ENCODE results near the gene TCP10L.
"Not testable (repeated sequence)": the region's sequence is repeated elsewhere in the genome, so short reads cannot be mapped to it uniquely, and the experiment has no call there.

The TCP10L gene, protein sequence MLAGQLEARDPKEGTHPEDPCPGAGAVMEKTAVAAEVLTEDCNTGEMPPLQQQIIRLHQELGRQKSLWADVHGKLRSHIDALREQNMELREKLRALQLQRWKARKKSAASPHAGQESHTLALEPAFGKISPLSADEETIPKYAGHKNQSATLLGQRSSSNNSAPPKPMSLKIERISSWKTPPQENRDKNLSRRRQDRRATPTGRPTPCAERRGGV

DNA sequence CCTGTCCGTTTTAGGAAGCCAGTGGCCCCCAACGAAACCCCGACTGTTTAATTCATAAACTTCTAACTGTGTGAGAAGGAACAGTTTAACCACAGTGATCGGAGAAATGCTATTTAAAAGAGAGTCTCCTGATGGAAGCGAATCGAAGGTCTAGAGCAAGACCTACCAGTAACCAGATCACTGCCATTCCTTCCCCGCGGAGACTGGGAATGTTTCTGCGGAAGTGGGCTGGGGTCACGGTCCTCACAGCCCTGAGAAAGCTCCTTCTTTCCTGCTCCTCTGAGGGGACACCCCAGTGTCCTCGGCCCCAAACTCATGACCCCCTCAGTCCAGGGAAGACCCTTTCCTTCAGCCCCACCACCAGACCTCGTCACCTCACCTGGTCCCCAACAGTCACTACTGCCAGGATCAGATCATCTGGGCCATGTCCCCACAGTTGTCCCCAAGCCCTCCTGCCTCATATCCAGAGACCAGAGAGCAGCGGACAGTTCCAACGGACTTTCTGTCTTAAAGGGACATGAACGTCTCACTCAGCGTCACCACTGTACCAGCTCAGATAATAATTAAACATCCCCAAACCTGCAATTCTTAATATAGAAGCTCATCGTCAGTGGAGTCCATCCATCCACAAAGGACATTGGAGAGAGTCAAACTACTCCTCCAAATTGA, at the start of gene TCP10L:
Gene TCP10L, minus strand, starts transcription at position 482 of the 669 bp plus-strand sequence. CDS start 1,219 bp downstream, outside the sequence.
- TF ChIP-seq POLR2A (IDR thresholded peaks at IDR 0.05; ENCODE audit: low read length) (no peak), GATA1 (IDR thresholded peaks at IDR 0.05; ENCODE audit: low read depth, low read length) (no peak)
- no peak for DNase-seq

DNA sequence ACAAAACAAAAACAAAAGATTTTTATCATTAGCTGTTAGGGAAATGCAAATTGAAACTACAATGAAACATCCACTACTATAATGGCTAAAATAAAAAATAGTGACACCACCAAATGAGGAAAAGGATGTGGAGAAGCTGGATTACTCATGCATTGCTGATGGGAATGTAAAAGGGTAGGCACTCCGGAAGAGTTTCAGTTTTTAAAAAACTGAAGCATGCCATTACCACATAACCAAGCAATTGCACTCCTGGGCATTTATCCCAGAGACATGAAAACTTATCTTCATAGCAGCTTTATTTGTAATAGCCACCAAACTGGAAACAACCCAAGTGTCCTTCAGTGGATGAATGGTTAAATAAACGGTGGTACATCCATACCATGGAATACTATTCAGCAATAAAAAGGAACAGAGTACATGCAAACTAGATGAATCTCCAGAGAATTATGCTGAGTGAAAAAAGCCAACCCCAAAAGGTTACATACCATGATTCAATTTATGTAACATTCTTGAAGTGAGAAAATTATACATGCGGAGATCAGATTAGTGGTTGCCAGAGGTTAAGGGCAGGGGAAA, 41.4 kb upstream of the TCP10L start:
- TF ChIP-seq GATA1 (IDR thresholded peaks at IDR 0.05; ENCODE audit: low read depth, low read length), result no peak
- no peak for DNase-seq

DNA sequence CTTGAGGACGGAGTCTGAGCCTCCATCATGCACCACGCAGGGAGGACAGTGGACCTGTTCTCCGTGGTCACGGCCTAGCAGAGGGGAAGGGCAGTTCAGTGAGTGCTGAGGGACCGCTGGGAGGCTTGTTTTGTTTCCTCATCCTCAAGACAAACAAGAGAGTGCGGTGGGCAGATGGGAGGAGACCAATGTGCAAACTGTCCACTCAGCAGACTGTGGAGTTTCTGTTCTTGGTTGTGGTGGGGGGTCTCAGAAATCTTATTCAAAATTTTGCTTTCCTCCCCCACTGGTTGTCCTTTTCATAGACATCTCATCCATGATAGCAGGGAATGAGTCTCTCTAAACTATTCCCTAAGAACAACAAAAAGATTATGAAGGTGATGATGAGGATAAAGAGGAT, 32.9 kb upstream of the TCP10L start:
- DNase-seq, result not testable (repeated sequence)

DNA sequence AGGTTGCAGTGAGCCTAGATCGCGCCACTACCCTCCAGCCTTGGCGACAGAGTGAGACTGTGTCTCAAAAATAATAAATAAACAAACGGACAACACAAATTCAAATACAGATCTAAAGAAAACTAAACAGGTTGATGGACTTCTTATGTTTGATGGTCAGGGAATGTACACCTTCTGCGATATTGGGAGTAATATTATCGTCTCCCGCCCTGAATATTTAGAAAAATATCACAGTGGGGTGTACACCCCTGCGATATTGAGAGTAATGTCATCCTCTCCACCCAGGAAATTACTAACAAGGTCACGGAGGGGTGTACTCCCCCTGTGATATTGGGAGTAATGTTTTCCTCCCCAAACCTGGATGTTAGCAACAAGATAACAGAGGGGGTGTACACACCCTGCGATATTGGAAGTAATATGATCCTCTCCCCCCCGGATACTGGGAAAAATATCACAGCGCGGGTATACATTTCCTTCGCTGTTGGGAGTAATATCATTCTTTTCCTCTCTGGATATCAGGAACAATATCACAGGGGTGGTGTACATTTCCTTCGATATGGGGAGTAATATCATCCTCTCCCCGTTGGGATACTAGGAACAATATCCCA, 28.2 kb upstream of the TCP10L start:
- no peak for TF ChIP-seq GATA1 (IDR thresholded peaks at IDR 0.05; ENCODE audit: low read depth, low read length)
- TF ChIP-seq POLR2A (IDR thresholded peaks at IDR 0.05; ENCODE audit: low read length), result no peak
- no peak for DNase-seq

DNA sequence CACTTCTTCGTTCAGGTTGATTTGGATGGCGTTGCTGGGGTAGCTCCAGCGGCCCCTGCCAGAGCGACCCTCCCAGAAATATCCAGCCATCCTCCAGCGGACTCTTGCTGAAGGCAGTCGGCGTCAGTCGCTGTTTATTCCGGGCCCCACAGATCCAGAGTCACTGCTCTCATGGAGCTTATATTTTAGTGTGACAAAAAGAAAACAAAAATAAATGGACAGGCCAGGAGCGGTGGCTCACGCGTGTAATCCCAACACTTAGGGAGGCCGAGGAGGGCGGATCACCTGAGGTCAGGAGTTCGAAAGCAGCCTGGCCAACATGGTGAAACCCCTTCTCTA, 27.6 kb upstream of the TCP10L start:
- TF ChIP-seq GATA1 (IDR thresholded peaks at IDR 0.05; ENCODE audit: low read depth, low read length), result no peak
- peak; percentile 37 for TF ChIP-seq POLR2A (IDR thresholded peaks at IDR 0.05; ENCODE audit: low read length)
- no peak for DNase-seq

DNA sequence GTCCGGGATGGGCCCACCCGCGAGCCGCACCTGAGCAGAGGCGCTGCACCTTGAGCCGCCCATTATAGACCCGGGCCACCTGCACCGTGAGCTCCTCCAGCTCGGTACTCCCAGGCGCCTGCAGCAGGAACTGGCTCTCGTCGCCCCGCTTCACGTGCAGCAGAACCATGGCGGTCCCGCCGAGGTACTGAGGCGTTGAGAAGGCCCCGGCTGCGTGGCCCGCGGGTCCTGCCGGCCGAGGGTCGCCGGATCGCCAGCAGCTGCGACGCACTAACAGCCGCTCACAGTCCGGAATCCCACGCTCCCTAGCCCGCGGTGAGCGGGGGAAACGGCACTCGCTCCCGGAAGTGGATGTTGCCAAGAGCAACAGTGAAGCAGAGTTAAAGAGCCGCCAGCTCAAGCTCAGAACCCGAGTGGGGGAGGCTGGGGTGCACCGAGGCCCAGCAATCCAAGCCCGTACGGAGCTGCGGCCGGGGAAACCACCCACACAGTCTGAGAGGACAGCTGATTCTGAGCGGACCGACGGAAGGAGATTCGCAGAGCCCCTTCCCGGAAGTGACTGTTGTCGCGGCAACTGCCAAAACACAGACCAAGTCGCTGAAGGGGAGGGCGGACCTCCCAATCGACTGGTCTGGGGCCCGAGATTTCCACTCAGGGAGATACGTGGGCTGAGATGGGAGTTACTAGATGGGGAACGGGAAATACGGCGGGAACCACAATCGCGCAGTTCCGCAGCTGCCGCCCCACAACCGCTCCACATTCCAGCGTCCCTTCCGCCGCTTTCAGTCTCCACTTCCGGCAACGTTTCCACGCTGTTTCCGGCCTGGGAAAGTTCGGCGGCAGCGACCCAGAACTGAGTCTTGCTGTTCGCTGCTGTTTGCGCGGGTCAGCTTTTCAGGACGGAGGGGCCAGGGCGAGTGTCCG, 27.0 kb upstream of the TCP10L start, which contains the start of gene CFAP298:
Gene CFAP298, minus strand, starts transcription at position 303 of the 924 bp plus-strand sequence. Its CDS starts 134 bp downstream, at position 169.
- TF ChIP-seq GATA1 (IDR thresholded peaks at IDR 0.05; ENCODE audit: low read depth, low read length) (no peak), POLR2A (IDR thresholded peaks at IDR 0.05; ENCODE audit: low read length) (peak; percentile 78)
- DNase-seq, result peak; percentile 93 to 95

DNA sequence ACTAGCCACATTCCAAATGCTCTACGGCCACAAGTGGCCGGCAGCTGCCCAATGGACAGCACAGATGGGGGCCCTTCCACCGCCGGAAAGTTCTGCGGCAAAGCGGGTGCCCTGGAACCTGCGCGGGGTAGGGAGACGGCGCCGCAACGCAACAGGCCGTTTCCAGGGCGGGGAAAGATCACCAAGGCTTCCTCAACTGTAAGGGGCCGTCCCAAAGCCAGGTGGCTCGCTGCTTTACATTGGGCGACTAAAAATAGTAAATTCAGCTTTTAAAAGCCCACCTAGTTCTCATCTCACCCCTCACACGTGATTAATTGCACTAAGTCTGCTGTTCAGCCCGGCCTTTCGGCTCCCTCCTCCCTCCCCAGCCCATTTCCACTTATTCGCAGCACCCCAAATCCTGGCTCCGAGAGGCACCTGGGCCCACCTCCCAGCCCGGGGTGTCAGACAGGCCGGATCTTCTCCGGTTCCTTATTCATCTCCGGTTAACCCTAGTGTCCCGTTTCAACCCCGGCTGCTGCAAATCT, 26.2 kb upstream of the TCP10L start:
- TF ChIP-seq GATA1 (IDR thresholded peaks at IDR 0.05; ENCODE audit: low read depth, low read length) (no peak), POLR2A (IDR thresholded peaks at IDR 0.05; ENCODE audit: low read length) (no peak)
- peak; percentile 63 to 66 for DNase-seq

DNA sequence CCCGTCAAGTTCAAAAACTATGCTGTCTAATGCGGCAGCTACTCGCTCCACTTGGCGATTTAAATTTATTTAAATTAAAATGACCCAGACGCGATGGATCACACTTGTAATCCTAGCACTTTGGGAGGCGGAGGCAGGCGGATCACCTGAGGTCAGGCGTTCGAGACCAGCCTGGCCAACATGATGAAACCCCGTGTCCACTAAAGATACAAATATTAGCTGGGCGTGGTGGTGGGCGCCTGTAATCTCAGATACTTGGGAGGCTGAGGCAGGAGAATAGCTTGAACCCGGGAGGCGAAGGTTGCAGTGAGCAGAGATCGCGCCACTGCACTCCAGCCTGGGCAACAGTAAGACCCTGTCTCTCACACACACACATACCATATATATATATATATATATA, 25.6 kb upstream of the TCP10L start:
- DNase-seq, result not testable (repeated sequence)

DNA sequence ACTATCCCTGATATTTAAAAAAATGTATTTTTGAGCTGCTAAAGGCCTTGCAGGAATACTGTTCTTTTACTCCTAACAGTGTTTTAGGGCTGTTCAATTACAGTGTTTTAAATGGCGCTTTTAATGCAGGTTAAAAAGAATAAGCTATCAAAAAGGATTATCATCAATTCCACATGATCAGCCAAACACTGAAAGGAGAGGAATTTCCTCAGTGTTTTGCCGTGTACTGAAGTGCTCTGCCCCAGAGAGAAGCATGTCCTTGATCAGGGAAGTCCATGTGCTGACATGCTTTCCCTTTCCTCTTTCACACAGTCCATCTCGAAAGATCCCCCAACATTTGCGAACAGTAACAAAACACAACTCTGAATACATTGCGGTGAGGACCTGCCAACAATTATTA, 23.5 kb upstream of the TCP10L start:
- DNase-seq, result no peak
- no peak for TF ChIP-seq POLR2A (IDR thresholded peaks at IDR 0.05; ENCODE audit: low read length)
- no peak for TF ChIP-seq GATA1 (IDR thresholded peaks at IDR 0.05; ENCODE audit: low read depth, low read length)

DNA sequence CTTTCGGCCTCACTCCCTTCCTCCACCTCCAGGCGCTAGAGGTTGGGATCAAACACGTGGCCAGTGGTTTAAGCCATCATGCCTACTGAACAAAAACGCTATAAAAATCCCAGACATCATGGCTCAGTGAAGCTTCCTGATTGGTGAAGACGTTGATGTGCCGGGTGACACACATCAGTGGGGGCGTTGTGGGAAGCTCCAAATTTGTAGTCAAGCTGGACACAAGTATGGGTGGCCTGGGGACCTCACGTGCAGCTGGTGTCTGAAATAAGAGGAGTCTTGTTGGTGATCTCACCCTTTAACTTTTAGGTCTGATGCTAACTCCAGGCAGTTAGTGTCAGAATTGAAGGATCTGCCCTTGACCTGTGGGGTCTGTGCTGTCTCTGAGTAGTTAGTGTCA, 20.1 kb upstream of the TCP10L start:
- TF ChIP-seq GATA1 (IDR thresholded peaks at IDR 0.05; ENCODE audit: low read depth, low read length) (no peak), POLR2A (IDR thresholded peaks at IDR 0.05; ENCODE audit: low read length) (no peak)
- no peak for DNase-seq

DNA sequence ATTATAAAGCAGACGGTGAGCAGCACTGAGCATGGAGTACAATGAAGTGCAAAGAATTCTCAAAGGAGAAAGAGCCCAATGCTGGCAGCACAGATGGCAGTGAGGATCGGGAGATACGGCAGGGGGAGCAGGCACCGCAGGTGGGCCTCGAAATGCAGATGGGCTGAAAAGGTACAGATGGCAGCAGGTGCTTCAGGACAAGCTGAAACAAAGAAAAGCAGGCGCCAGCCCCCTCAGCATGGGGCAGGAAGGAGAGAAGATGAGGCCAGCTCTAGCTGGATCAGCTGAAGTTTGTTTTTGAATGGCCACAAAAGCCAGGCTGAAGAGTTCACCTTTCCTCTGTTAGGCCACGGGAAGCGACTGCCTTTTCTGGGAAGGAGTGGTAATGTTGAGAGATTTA, 19.1 kb upstream of the TCP10L start:
- DNase-seq, result no peak
- no peak for TF ChIP-seq GATA1 (IDR thresholded peaks at IDR 0.05; ENCODE audit: low read depth, low read length)

DNA sequence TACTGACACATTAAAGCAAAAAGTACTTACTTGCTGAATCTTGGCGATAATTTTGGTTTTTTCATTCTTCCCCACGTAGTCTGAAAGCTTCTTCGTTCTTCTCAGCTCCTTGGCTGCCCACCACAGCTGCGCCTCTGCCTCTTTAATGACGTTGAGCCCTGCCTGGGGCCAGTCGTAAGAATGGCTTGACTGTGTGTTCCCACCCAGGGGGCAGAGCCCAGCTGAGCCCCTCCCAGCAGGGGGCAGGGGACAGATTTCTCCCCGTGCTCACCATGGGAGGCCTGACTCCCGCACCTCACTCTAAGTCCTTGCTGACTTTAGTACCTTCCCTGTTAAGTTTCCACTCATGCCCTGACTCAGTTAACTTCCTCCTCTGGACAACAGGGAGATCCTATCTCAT, 17.8 kb upstream of the TCP10L start:
- no peak for DNase-seq

DNA sequence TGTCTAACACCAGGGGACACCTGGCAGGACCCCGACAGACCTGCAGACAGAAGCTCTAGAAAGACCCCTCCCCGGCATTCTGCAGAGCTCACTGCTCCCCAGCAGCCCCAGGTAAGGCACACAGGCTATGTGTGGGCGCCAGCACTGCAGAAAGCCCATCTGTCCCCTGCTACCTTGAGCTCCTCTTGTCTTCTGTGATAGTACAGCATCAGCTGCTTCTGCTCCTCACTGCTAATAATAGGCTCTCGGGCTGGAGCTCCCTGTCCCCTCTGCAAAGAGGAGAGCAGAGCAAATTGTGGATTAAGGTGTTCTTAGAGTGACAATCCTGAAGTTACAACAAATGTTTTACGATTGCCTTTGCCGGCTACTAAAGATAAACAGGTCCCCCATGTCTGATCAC, 16.8 kb upstream of the TCP10L start:
- TF ChIP-seq POLR2A (IDR thresholded peaks at IDR 0.05; ENCODE audit: low read length) (no peak), GATA1 (IDR thresholded peaks at IDR 0.05; ENCODE audit: low read depth, low read length) (no peak)
- no peak for DNase-seq

More for the DNA sequence above, 17.8 kb upstream of the TCP10L start:
- TF ChIP-seq GATA1 (IDR thresholded peaks at IDR 0.05; ENCODE audit: low read depth, low read length) (no peak), POLR2A (IDR thresholded peaks at IDR 0.05; ENCODE audit: low read length) (no peak)

DNA sequence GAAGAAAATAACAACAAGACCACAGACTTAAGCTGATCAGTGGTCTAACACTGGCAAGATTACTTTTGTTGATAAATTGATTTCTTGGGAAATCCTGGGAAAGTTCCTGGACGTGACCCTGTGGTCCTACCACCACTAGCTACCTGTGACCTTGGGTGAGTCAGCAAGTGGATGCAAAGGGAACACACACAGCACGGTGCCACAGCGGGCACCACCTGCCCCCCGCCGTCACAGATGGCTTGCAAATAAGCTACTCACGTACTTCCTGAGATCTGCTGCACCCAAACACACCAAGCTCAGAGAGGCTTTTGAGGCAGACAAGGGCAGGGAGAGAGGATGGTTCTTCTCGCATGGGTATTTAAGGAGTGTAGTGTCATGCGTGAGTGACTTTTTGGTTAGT, 14.2 kb upstream of the TCP10L start:
- DNase-seq, result no peak
- TF ChIP-seq POLR2A (IDR thresholded peaks at IDR 0.05; ENCODE audit: low read length) (no peak), GATA1 (IDR thresholded peaks at IDR 0.05; ENCODE audit: low read depth, low read length) (no peak)
